Mucosa of descending colon (tissue), 3 donors: ENCODE results near the gene AGBL5. TPM values are rescaled to one million over a fixed set of nuclear protein-coding genes. Genes with fewer than 3 reads are reported as not detected.

Source experiments
- ATAC-seq: fragments of 200-7000 bp; cut with Tn5 transposase; one replicate; pipeline ENCODE4 v1.9.1; 2020; ENCODE audit warnings: mild to moderate bottlenecking, moderate library complexity
- DNase-seq, 3 donors: peaks; one replicate each; pipeline ENCODE4 v3.0.0-alpha.2; 2020
- H3K36me3 ChIP-seq: fragments of 200-600 bp; one replicate; pipeline ENCODE4 v1.8.0; 2021; ENCODE audit warnings: low read depth, mild to moderate bottlenecking
- H3K4me1 ChIP-seq: fragments of 200-600 bp; one replicate; pipeline ENCODE4 v1.8.0; 2021; ENCODE audit warnings: low read depth, mild to moderate bottlenecking
- H3K4me3 ChIP-seq: fragments of 200-600 bp; one replicate; pipeline ENCODE4 v1.8.0; 2021; ENCODE audit warnings: mild to moderate bottlenecking
- H3K9me3 ChIP-seq: fragments of 200-600 bp; one replicate; pipeline ENCODE4 v1.8.0; 2021; ENCODE audit warnings: mild to moderate bottlenecking
- CTCF ChIP-seq: fragments of 200-600 bp; IDR thresholded peaks from one replicate; pipeline ENCODE4 v1.8.0; 2022; ENCODE audit warnings: antibody characterized with exemption, mild to moderate bottlenecking
- intact Hi-C, 2 donors: fragments of 100-400 bp; cut with DNase I in 1 of 2; cut with micrococcal nuclease in 1 of 2; formaldehyde crosslinking; loops; one replicate each; pipeline versions ENCODE4 v1.11.0 to v1.11.1; 2022; cut with DNase I, micrococcal nuclease
- total RNA-seq, 3 donors: library from RNA; stranded (reverse); fragmentation: NEBNext Ultra II Directional in 2 of 3; extraction: Animal tissue kit (Norgen Biotek cat#: 25700) in 2 of 3; gene quantifications; one replicate each; pipeline versions ENCODE4 v1.2.1 to v1.2.4, GENCODE V29; 2021 to 2023
- donor health status: DM: no; HTN: no; CAD: no; lungs with moderate emphysema.
- donor health status: DM: no; HTN: no; CAD: no.
- donor health status: DM: no; HTN: yes; CAD: no.

AGBL5 gene
- total RNA-seq, 3 donors from 2014 or later, result 16.7 to 20.0 (median 19.2) TPM

- TF ChIP-seq CTCF, result no peak
- H3K36me3 ChIP-seq, result no peaks in the 10 kb centered on the region
- H3K4me3 ChIP-seq, result no peak overlapping the region
- intact Hi-C loops, result loop anchor here in 1 of 2 donors (10.0 kb wide), 1 partner anchor 45 kb away; no protein-coding TSS in a partner anchor
- ATAC-seq (no peak), DNase-seq (no peak)
- H3K4me1 ChIP-seq, result no peaks in the 10 kb centered on the region
- no peaks in the 10 kb centered on the region for H3K9me3 ChIP-seq
These were observed 41.3 kb upstream of the AGBL5 start for GRCh38 chr2:27010139-27010538.

- ATAC-seq (no peak), DNase-seq (no peak)
- Histone ChIP-seq H3K4me1 (peaks cover 6% of the 10 kb centered on the region), H3K4me3 (no peak overlapping the region), H3K9me3 (no peaks in the 10 kb centered on the region), H3K36me3 (no peaks in the 10 kb centered on the region)
- intact Hi-C loops, result loop anchor here in 1 of 2 donors (10.0 kb wide), 1 partner anchor 49 kb away; no protein-coding TSS in a partner anchor
- no peak for TF ChIP-seq CTCF
These were observed 37.7 kb upstream of the AGBL5 start for GRCh38 chr2:27013738-27014137.

GRCh38 chr2:27014771-27015433 lies 36.6 kb upstream of the AGBL5 start:
- peaks cover 13% of the 10 kb centered on the region for H3K4me1 ChIP-seq
- DNase-seq, result no peak
- intact Hi-C loops, result loop anchor here (5.0 to 10.0 kb wide), 2 partner anchors 50 to 53 kb away; no protein-coding TSS in a partner anchor

GRCh38 chr2:27016801-27017325 lies 34.6 kb upstream of the AGBL5 start:
- peaks cover 22% of the 10 kb centered on the region for H3K4me1 ChIP-seq
- intact Hi-C loops, result loop anchor here (5.0 to 10.0 kb wide), 2 partner anchors 52 to 55 kb away; no protein-coding TSS in a partner anchor

More at GRCh38 chr2:27014771-27015433, 36.6 kb upstream of the AGBL5 start:
- Histone ChIP-seq H3K4me3 (no peak overlapping the region), H3K36me3 (no peaks in the 10 kb centered on the region), H3K9me3 (no peaks in the 10 kb centered on the region)
- TF ChIP-seq CTCF, result no peak
- no peak for ATAC-seq

GRCh38 chr2:27018142-27018541 lies 33.3 kb upstream of the AGBL5 start:
- intact Hi-C loops, result loop anchor here (5.0 to 10.0 kb wide), 2 partner anchors 53 to 56 kb away; no protein-coding TSS in a partner anchor
- H3K4me1 ChIP-seq, result peaks cover 24% of the 10 kb centered on the region
- ATAC-seq (no peak), DNase-seq (no peak)
- TF ChIP-seq CTCF, result no peak
- H3K4me3 ChIP-seq, result no peak overlapping the region
- H3K9me3 ChIP-seq, result no peaks in the 10 kb centered on the region
- H3K36me3 ChIP-seq, result no peaks in the 10 kb centered on the region

More at GRCh38 chr2:27016801-27017325, 34.6 kb upstream of the AGBL5 start:
- Histone ChIP-seq H3K4me3 (no peak overlapping the region), H3K36me3 (no peaks in the 10 kb centered on the region), H3K9me3 (no peaks in the 10 kb centered on the region)
- DNase-seq (peak in 2 of 3 donors; percentile 57 to 83), ATAC-seq (peak; percentile 28)
- TF ChIP-seq CTCF, result no peak
